Heart left ventricle (tissue), 13 donors: Measurements from ENCODE around the gene ASIC3.

Experiments
- POLR2A ChIP-seq, 2 donors: fragments of 450-650 bp; IDR thresholded peaks; one replicate each; pipeline ENCODE4 v1.6.1; 2017; ENCODE audit warnings: antibody characterized with exemption in 2 of 2, mild to moderate bottlenecking in 2 of 2, moderate library complexity in 2 of 2
- TF ChIP-seq, protein P1 (sequence below), 12 donors: fragments of 200-600 bp; sonication (generic) in 4 of 12; IDR thresholded peaks; one replicate each; pipeline versions ENCODE4 v1.5.0 to v1.8.0; 2018 to 2022; ENCODE audit warnings: antibody characterized with exemption in 12 of 12, mild to moderate bottlenecking in 5 of 12
- donor health status: ischemic (EF 13 %, LVEDD 7.1; RV severe dilation, severe dysfunction).
- donor health status: DM: no; HTN: yes; CAD: no.
- donor health status: DM: no; HTN: no; CAD: no.
- donor health status: ischemic (EF 25% LVEDD 6.9; RV normal size, moderate dysfunction).
- donor health status: ischemic (EF 25% LVEDD 5.7; RV mildly dilated, moderate dysfunction).
- donor health status: ischemic (EF 35%, LVEDD 5.7; RV mildly dilated, moderate dysfunction).
- donor health status: nonischemic (EF 11% LVEDD 7.7; RV severe dilation, severe dysfunction).
- donor health status: DM: yes; HTN: yes; CAD: no.
- donor health status: PGD.
- donor health status: ischemic (EF 29% LVEDD 5.4; RV normal size, mild dysfunction).
- donor health status: nonischemic (EF 23%, LVEDD 6.1; RV moderate dilation, normal function).

GRCh38 chr7:151048911-151049463, 656 bp downstream of the ASIC3 start:
- TF ChIP-seq, protein P1, sequence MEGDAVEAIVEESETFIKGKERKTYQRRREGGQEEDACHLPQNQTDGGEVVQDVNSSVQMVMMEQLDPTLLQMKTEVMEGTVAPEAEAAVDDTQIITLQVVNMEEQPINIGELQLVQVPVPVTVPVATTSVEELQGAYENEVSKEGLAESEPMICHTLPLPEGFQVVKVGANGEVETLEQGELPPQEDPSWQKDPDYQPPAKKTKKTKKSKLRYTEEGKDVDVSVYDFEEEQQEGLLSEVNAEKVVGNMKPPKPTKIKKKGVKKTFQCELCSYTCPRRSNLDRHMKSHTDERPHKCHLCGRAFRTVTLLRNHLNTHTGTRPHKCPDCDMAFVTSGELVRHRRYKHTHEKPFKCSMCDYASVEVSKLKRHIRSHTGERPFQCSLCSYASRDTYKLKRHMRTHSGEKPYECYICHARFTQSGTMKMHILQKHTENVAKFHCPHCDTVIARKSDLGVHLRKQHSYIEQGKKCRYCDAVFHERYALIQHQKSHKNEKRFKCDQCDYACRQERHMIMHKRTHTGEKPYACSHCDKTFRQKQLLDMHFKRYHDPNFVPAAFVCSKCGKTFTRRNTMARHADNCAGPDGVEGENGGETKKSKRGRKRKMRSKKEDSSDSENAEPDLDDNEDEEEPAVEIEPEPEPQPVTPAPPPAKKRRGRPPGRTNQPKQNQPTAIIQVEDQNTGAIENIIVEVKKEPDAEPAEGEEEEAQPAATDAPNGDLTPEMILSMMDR (IDR thresholded peaks at IDR 0.05) = no peak
- no peak for TF ChIP-seq POLR2A (IDR thresholded peaks at IDR 0.05)
